HCT116 (cell line): ENCODE data around the gene PACS2. TPM values are rescaled to one million over a fixed set of nuclear protein-coding genes. Genes with fewer than 3 reads are reported as not detected.

Experiments
- ATAC-seq: fragments of 200-7000 bp; cut with Tn5 transposase; 2 replicates; pipeline ENCODE4 v1.9.1; 2020; ENCODE audit warnings: mild to moderate bottlenecking, moderate library complexity
- BruUV-seq: library from RNA; stranded (reverse); fragments of 400-500 nt; replicated peaks from 2 replicates; lab custom pipeline; 2021; lab: Mats Ljungman, UMichigan
- CTCF ChIA-PET: fragments of 300-600 bp; sonication (Branson Sonifier 250); formaldehyde crosslinking; loops from one replicate; lab custom pipeline; 2021; ENCODE audit warnings: antibody characterized with exemption; lab: Charles Lee
- POLR2A ChIA-PET: fragments of 300-600, 350-600 bp; sonication (Branson Sonifier 250); formaldehyde crosslinking; loops from one replicate; lab custom pipeline; 2021; ENCODE audit warnings: antibody characterized with exemption; lab: Charles Lee
- RAD21 ChIA-PET, 2 experiments: fragments of 300-600 bp; sonication (Branson Sonifier 250); formaldehyde crosslinking; loops; one replicate each; lab custom pipeline; 2023; ENCODE audit warnings: low total read pairs in 2 of 2; ENCODE audit not compliant: uncharacterized antibody in 2 of 2, unreplicated experiment in 2 of 2, low non-redundant PET in 1 of 2; lab: Charles Lee
- DNase-seq: peaks from one replicate; pipeline ENCODE4 v3.0.0-alpha.2; 2010; ENCODE audit warnings: low read depth, low spot score
- H2AFZ ChIP-seq: fragments of 200-600 bp; shearing (Covaris generic), sonication (generic); 2 replicates; pipeline ENCODE4 v1.6.1; 2017; ENCODE audit warnings: low read depth, mixed run types, mixed read lengths, antibody characterized with exemption, low read length; ENCODE audit not compliant: poor library complexity, severe bottlenecking
- H3K27ac ChIP-seq: 2 replicates; pipeline ENCODE4 v1.5.1; 2012; ENCODE audit warnings: low read depth, low read length
- H3K27me3 ChIP-seq: fragments of 200-600 bp; sonication (generic); 2 replicates; pipeline ENCODE4 v1.6.1; 2016; ENCODE audit warnings: mixed run types, low read length, mixed read lengths; ENCODE audit not compliant: insufficient read depth
- H3K36me3 ChIP-seq, 2 experiments: fragments of 200-500 bp in 1 of 2; fragments of 200-600 bp in 1 of 2; sonication (Bioruptor generic) in 1 of 2; sonication (generic) in 1 of 2; 2 replicates each; pipeline versions ENCODE4 v1.5.1 to v1.6.1; 2014 to 2016; ENCODE audit warnings: low read length in 2 of 2, inconsistent platforms in 1 of 2, mixed read lengths in 1 of 2, mixed run types in 1 of 2; ENCODE audit not compliant: insufficient read depth in 2 of 2, control insufficient read depth in 1 of 2
- H3K4me1 ChIP-seq, 2 experiments: fragments of 200-600 bp in 1 of 2; sonication (generic) in 1 of 2; 2 replicates each; pipeline versions ENCODE4 v1.5.1 to v1.6.1; 2012 to 2017; ENCODE audit warnings: low read length in 2 of 2, inconsistent platforms in 1 of 2, mild to moderate bottlenecking in 1 of 2, mixed read lengths in 1 of 2, mixed run types in 1 of 2, moderate library complexity in 1 of 2; ENCODE audit not compliant: insufficient read depth in 2 of 2, control insufficient read depth in 1 of 2
- H3K4me2 ChIP-seq: fragments of 200-600 bp; sonication (generic); 2 replicates; pipeline ENCODE4 v1.6.1; 2017; ENCODE audit warnings: mixed run types, low read length, mixed read lengths
- H3K4me3 ChIP-seq, 2 experiments: fragments of 200-600 bp in 1 of 2; sonication (generic) in 1 of 2; replicated peaks in 1 of 2; 2 replicates each; pipeline ENCODE4 v1.5.1; 2011 to 2016; ENCODE audit warnings: low read length in 2 of 2, control low read depth in 1 of 2, low read depth in 1 of 2, mild to moderate bottlenecking in 1 of 2, mixed read lengths in 1 of 2, mixed run types in 1 of 2
- H3K79me2 ChIP-seq: fragments of 200-600 bp; sonication (generic); 2 replicates; pipeline ENCODE4 v1.6.1; 2017; ENCODE audit warnings: mild to moderate bottlenecking, mixed run types, low read length, moderate library complexity, mixed read lengths; ENCODE audit not compliant: insufficient read depth
- H3K9ac ChIP-seq: fragments of 200-600 bp; sonication (generic); 2 replicates; pipeline ENCODE4 v1.6.1; 2016; ENCODE audit warnings: low read length, mixed read lengths
- H3K9me2 ChIP-seq: fragments of 200-600 bp; sonication (generic), shearing (Covaris generic); 2 replicates; pipeline ENCODE4 v1.6.1; 2017; ENCODE audit warnings: mixed run types, mild to moderate bottlenecking, moderate library complexity; ENCODE audit not compliant: insufficient read depth
- H3K9me3 ChIP-seq, 2 experiments: fragments of 200-500 bp in 1 of 2; fragments of 200-600 bp in 1 of 2; sonication (Bioruptor generic) in 1 of 2; sonication (generic) in 1 of 2; 2 replicates each; pipeline ENCODE4 v1.6.1; 2014 to 2017; ENCODE audit warnings: low read length in 2 of 2, mixed read lengths in 2 of 2, inconsistent platforms in 1 of 2, low read depth in 1 of 2, mild to moderate bottlenecking in 1 of 2, mixed run types in 1 of 2, moderate library complexity in 1 of 2; ENCODE audit not compliant: control insufficient read depth in 1 of 2, insufficient read depth in 1 of 2
- H4K20me1 ChIP-seq: fragments of 200-600 bp; sonication (generic), shearing (Covaris generic); 2 replicates; pipeline ENCODE4 v1.6.1; 2017; ENCODE audit warnings: mixed run types, mild to moderate bottlenecking, moderate library complexity; ENCODE audit not compliant: insufficient read depth
- CEBPB ChIP-seq: IDR thresholded peaks from 2 replicates; pipeline ENCODE4 v1.6.1; 2012; ENCODE audit warnings: low read depth
- EGR1 ChIP-seq: IDR thresholded peaks from 2 replicates; pipeline ENCODE4 v1.6.1; 2012; ENCODE audit warnings: low read depth
- ELF1 ChIP-seq: IDR thresholded peaks from 2 replicates; pipeline ENCODE4 v1.6.1; 2012; ENCODE audit warnings: low read depth, borderline replicate concordance
- EZH2phosphoT487 ChIP-seq: fragments of 200-600 bp; IDR thresholded peaks from 2 replicates; pipeline ENCODE4 v1.6.1; 2018; ENCODE audit warnings: antibody characterized with exemption, borderline replicate concordance
- MAX ChIP-seq: IDR thresholded peaks from 2 replicates; pipeline ENCODE4 v1.6.1; 2012
- POLR2A ChIP-seq: IDR thresholded peaks from 2 replicates; pipeline ENCODE4 v1.7.0; 2011; ENCODE audit warnings: borderline replicate concordance; ENCODE audit not compliant: insufficient read depth, insufficient read length; ENCODE audit errors: extremely low read depth
- POLR2AphosphoS5 ChIP-seq: IDR thresholded peaks from 2 replicates; pipeline ENCODE4 v1.6.1; 2011; ENCODE audit warnings: mild to moderate bottlenecking, low read depth, low read length, moderate library complexity
- RAD21 ChIP-seq: IDR thresholded peaks from 2 replicates; pipeline ENCODE4 v1.6.1; 2012; ENCODE audit warnings: low read depth, mild to moderate bottlenecking
- SIN3A ChIP-seq: IDR thresholded peaks from 2 replicates; pipeline ENCODE4 v1.6.1; 2012; ENCODE audit warnings: low read depth
- SP1 ChIP-seq: IDR thresholded peaks from 2 replicates; pipeline ENCODE4 v1.6.1; 2012; ENCODE audit warnings: low read depth
- TCF7L2 ChIP-seq: IDR thresholded peaks from 2 replicates; pipeline ENCODE4 v1.7.0; 2011; ENCODE audit warnings: borderline replicate concordance, inconsistent platforms; ENCODE audit not compliant: insufficient read depth, insufficient read length; ENCODE audit errors: extremely low read depth
- YY1 ChIP-seq: IDR thresholded peaks from 2 replicates; pipeline ENCODE4 v1.6.1; 2011; ENCODE audit warnings: low read length, low read depth, moderate library complexity, mild to moderate bottlenecking; ENCODE audit not compliant: insufficient replicate concordance; ENCODE audit errors: extremely low read depth
- ZFX ChIP-seq: fragments of 450-650 bp; IDR thresholded peaks from 2 replicates; pipeline ENCODE4 v1.6.1; 2017
- ZNF274 ChIP-seq: fragments of 200-500 bp; sonication (Bioruptor generic); IDR thresholded peaks from 2 replicates; pipeline ENCODE4 v1.6.1; 2014; ENCODE audit warnings: mild to moderate bottlenecking, low read depth, low read length, inconsistent platforms
- intact Hi-C: fragments of 100-400 bp; cut with micrococcal nuclease; formaldehyde crosslinking; loops from 2 replicates; pipeline ENCODE4 v1.10.0; 2022
- total RNA-seq: library from RNA; stranded (reverse); gene quantifications from one replicate; pipeline ENCODE4 v1.2.1, GENCODE V29; 2021; ENCODE audit not compliant: unreplicated experiment
- TF ChIP-seq, protein P1 (sequence below): IDR thresholded peaks from 2 replicates; pipeline ENCODE4 v1.6.1; 2011; ENCODE audit warnings: mild to moderate bottlenecking, low read length, moderate library complexity; ENCODE audit not compliant: insufficient replicate concordance; ENCODE audit errors: extremely low read depth
- TF ChIP-seq, protein P2 (sequence below), 3 experiments: fragments of 200-600 bp in 1 of 3; sonication (generic) in 1 of 3; IDR thresholded peaks in 2 of 3; conservative IDR thresholded peaks in 1 of 3; 2 replicates each; pipeline ENCODE4 v1.5.1; 2012 to 2017; ENCODE audit warnings: low read depth in 2 of 3, low read length in 2 of 3, antibody characterized with exemption in 1 of 3, borderline replicate concordance in 1 of 3, control low read depth in 1 of 3, mild to moderate bottlenecking in 1 of 3, mixed read lengths in 1 of 3, mixed run types in 1 of 3, moderate library complexity in 1 of 3; ENCODE audit not compliant: insufficient read depth in 1 of 3

The PACS2 gene
- total RNA-seq, 1 experiment from 2014 or later, result 75.5 TPM

DNA sequence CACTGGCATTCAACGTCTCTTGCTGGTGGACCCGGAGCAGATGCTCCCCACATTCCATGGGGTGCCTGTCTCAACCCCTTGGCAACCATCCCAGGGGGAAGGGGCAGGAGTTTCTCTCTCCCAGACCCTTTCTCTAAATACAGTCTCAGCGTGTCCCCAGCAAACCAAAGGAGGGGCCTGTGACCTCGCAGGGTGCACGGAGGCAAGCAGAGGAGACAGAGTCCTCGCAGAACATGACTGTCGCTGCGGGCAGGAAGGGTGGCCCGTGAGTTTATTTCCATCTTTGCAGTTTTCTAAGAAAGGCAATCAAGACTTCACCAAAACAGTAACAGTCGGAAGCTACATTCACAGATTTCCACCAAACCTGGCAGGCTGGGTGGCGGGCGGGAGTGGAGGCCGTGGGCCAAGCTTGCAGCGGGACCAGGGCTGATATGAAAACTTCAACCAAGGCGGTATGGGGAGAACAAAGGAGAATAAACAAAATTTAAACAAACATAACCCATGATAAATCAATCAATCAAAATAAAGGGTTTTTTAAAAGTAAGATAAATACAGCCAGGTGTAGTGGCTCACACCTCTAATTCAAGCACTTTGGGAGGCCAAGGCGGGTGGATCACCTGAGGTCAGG, 32.3 kb upstream of the PACS2 start:
- ChIA-PET POLR2A (no interaction called here), RAD21 (no interaction called here)
- Histone ChIP-seq H4K20me1 (no peaks in the 10 kb centered on the region), H3K36me3 (peaks cover 0 to 3% of the 10 kb centered on the region in 2 experiments; a peak in 1 of 4 replicates), H3K9me3 (no peaks in the 10 kb centered on the region)
- BruUV-seq, result no TSS peak
- ATAC-seq, result no peak
- TF ChIP-seq POLR2AphosphoS5, result no peak
- TF ChIP-seq ZFX, result no peak
- no peak for TF ChIP-seq RAD21
- TF ChIP-seq YY1, result no peak
- no peak for TF ChIP-seq MAX
- TF ChIP-seq, all 23 proteins: peak for 0
- Histone ChIP-seq H3K9ac (no peak overlapping the region), H3K79me2 (peaks cover 59% of the 10 kb centered on the region), H3K9me2 (no peaks in the 10 kb centered on the region), H3K4me3 (no peak overlapping the region), H3K27me3 (no peaks in the 10 kb centered on the region), H3K27ac (no peak overlapping the region), H3K4me1 (no peaks in the 10 kb centered on the region), H2AFZ (no peak overlapping the region), H3K4me2 (no peak overlapping the region)
- intact Hi-C loops, result no loop called here
- CTCF ChIA-PET, result no interaction called here
- no peak for DNase-seq

DNA sequence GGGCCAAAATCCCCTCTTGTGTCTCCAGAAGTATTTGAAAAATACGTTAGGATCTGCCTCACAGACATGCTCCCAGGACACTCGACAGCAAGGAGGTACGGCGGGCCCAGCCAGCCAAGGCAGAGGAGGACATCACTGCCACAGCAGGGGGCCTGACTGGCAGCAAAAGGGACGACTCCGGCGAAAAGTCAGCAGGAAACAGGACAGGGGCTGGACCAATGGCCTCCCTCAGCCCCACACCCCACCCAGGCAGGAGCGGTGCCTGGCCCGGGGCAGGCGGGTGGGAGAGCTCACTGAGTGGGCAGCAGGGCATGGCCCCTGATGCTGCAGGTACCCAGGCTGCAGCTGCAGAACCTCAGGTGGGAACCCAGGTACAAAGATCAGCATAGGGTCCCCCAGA, 31.5 kb upstream of the PACS2 start:
- BruUV-seq, result no TSS peak
- TF ChIP-seq TCF7L2, result no peak
- no peak for TF ChIP-seq MAX
- no peak for TF ChIP-seq POLR2A
- TF ChIP-seq ZNF274, result no peak
- TF ChIP-seq SP1, result no peak
- no peak for TF ChIP-seq POLR2AphosphoS5
- TF ChIP-seq ZFX, result no peak
- TF ChIP-seq, protein P1, sequence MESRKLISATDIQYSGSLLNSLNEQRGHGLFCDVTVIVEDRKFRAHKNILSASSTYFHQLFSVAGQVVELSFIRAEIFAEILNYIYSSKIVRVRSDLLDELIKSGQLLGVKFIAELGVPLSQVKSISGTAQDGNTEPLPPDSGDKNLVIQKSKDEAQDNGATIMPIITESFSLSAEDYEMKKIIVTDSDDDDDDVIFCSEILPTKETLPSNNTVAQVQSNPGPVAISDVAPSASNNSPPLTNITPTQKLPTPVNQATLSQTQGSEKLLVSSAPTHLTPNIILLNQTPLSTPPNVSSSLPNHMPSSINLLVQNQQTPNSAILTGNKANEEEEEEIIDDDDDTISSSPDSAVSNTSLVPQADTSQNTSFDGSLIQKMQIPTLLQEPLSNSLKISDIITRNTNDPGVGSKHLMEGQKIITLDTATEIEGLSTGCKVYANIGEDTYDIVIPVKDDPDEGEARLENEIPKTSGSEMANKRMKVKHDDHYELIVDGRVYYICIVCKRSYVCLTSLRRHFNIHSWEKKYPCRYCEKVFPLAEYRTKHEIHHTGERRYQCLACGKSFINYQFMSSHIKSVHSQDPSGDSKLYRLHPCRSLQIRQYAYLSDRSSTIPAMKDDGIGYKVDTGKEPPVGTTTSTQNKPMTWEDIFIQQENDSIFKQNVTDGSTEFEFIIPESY, result no peak
- TF ChIP-seq ELF1, result no peak
- TF ChIP-seq YY1, result no peak
- TF ChIP-seq CEBPB, result no peak
- TF ChIP-seq SIN3A, result no peak
- no peak for TF ChIP-seq EZH2phosphoT487
- no peak for TF ChIP-seq EGR1
- TF ChIP-seq, protein P2, sequence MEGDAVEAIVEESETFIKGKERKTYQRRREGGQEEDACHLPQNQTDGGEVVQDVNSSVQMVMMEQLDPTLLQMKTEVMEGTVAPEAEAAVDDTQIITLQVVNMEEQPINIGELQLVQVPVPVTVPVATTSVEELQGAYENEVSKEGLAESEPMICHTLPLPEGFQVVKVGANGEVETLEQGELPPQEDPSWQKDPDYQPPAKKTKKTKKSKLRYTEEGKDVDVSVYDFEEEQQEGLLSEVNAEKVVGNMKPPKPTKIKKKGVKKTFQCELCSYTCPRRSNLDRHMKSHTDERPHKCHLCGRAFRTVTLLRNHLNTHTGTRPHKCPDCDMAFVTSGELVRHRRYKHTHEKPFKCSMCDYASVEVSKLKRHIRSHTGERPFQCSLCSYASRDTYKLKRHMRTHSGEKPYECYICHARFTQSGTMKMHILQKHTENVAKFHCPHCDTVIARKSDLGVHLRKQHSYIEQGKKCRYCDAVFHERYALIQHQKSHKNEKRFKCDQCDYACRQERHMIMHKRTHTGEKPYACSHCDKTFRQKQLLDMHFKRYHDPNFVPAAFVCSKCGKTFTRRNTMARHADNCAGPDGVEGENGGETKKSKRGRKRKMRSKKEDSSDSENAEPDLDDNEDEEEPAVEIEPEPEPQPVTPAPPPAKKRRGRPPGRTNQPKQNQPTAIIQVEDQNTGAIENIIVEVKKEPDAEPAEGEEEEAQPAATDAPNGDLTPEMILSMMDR (IDR thresholded peaks at IDR 0.05 in 2 of 3, conservative IDR thresholded peaks at IDR 0.05 in 1 of 3; ENCODE audit: borderline replicate concordance in 1 of 3, insufficient read depth in 1 of 3, low read depth in 2 of 3, low read length in 2 of 3), result no peak

More for the DNA sequence above, 31.5 kb upstream of the PACS2 start:
- H3K4me2 ChIP-seq, result no peak overlapping the region
- H3K4me3 ChIP-seq, result no peak overlapping the region
- POLR2A ChIA-PET, result no interaction called here
- no peaks in the 10 kb centered on the region for H4K20me1 ChIP-seq
- no peak overlapping the region for H3K9ac ChIP-seq
- H3K4me1 ChIP-seq, result no peaks in the 10 kb centered on the region
- peaks cover 0 to 3% of the 10 kb centered on the region in 2 experiments; a peak in 1 of 4 replicates for H3K36me3 ChIP-seq
- ATAC-seq (no peak), DNase-seq (no peak)
- H3K9me3 ChIP-seq, result no peaks in the 10 kb centered on the region
- peaks cover 63% of the 10 kb centered on the region for H3K79me2 ChIP-seq
- intact Hi-C loops, result no loop called here
- no peaks in the 10 kb centered on the region for H3K9me2 ChIP-seq
- H3K27me3 ChIP-seq, result no peaks in the 10 kb centered on the region
- H3K27ac ChIP-seq, result no peak overlapping the region
- no peak overlapping the region for H2AFZ ChIP-seq
- CTCF ChIA-PET, result no interaction called here
- RAD21 ChIA-PET, result no interaction called here
